Renal cortical epithelial cell (primary cell): ENCODE measurements around the gene PLEKHG1. TPM values are rescaled to one million over a fixed set of nuclear protein-coding genes. Genes with fewer than 3 reads are reported as not detected.

Experiments used
- DNase-seq: peaks from one replicate; pipeline ENCODE4 v3.0.0-alpha.2; 2011; ENCODE audit warnings: low read depth
- total RNA-seq: library from RNA; depleted of rRNA; stranded (reverse); fragments of >200 nt; gene quantifications from 2 replicates; pipeline ENCODE4 v1.2.3, GENCODE V29; 2014

The PLEKHG1 gene
- total RNA-seq, 1 donor from 2014 or later = 13.4 TPM

- no peak for DNase-seq
Observed at GRCh38 chr6:150619275-150619674, 19.6 kb downstream of the PLEKHG1 start.

GRCh38 chr6:150620244-150620643 is 20.6 kb downstream of the PLEKHG1 start:
- DNase-seq = no peak

GRCh38 chr6:150620763-150621162 is 21.1 kb downstream of the PLEKHG1 start:
- DNase-seq = no peak

- no peak for DNase-seq
Observed at GRCh38 chr6:150622476-150622875, 22.8 kb downstream of the PLEKHG1 start.

GRCh38 chr6:150622941-150623874 is 23.5 kb downstream of the PLEKHG1 start:
- no peak for DNase-seq

GRCh38 chr6:150624191-150624590 is 24.5 kb downstream of the PLEKHG1 start:
- DNase-seq = no peak

GRCh38 chr6:150625927-150626326 is 26.2 kb downstream of the PLEKHG1 start:
- no peak for DNase-seq

- DNase-seq = no peak
Observed at GRCh38 chr6:150627154-150627553, 27.5 kb downstream of the PLEKHG1 start.

GRCh38 chr6:150627585-150628025 is 27.9 kb downstream of the PLEKHG1 start:
- no peak for DNase-seq

- no peak for DNase-seq
Observed at GRCh38 chr6:150628908-150629307, 29.2 kb downstream of the PLEKHG1 start.

GRCh38 chr6:150631283-150631983 is 31.7 kb downstream of the PLEKHG1 start:
- no peak for DNase-seq

GRCh38 chr6:150631984-150632642 is 32.4 kb downstream of the PLEKHG1 start:
- no peak for DNase-seq

GRCh38 chr6:150632785-150633485 is 33.2 kb downstream of the PLEKHG1 start:
- no peak for DNase-seq

- no peak for DNase-seq
Observed at GRCh38 chr6:150633486-150633834, 33.8 kb downstream of the PLEKHG1 start.

- DNase-seq = no peak
Observed at GRCh38 chr6:150634176-150634963, 34.7 kb downstream of the PLEKHG1 start.

GRCh38 chr6:150634964-150635292 is 35.2 kb downstream of the PLEKHG1 start:
- DNase-seq = no peak

- no peak for DNase-seq
Observed at GRCh38 chr6:150635906-150636514, 36.3 kb downstream of the PLEKHG1 start.

- no peak for DNase-seq
Observed at GRCh38 chr6:150636808-150637207, 37.1 kb downstream of the PLEKHG1 start.

- DNase-seq = no peak
Observed at GRCh38 chr6:150637266-150637665, 37.6 kb downstream of the PLEKHG1 start.

- DNase-seq = no peak
Observed at GRCh38 chr6:150638267-150638666, 38.6 kb downstream of the PLEKHG1 start.

- DNase-seq = peak; percentile 51
Observed at GRCh38 chr6:150638765-150639164, 39.1 kb downstream of the PLEKHG1 start.
